ENCODE results near the gene POLK.
"Not testable (repeated sequence)": the region's sequence is repeated elsewhere in the genome, so short reads cannot be mapped to it uniquely, and the experiment has no call there.

The POLK gene

GRCh38 chr5:75550597-75550996, 38.9 kb downstream of the POLK start:
- no peak for DNase-seq

GRCh38 chr5:75551471-75551870, 39.8 kb downstream of the POLK start:
- DNase-seq: no peak

GRCh38 chr5:75552764-75553163, 41.1 kb downstream of the POLK start:
- DNase-seq: no peak

- DNase-seq: no peak
Observed at GRCh38 chr5:75553358-75553757, 41.7 kb downstream of the POLK start.

GRCh38 chr5:75558221-75558620, 46.5 kb downstream of the POLK start:
- no peak for DNase-seq

- DNase-seq: no peak
Observed at GRCh38 chr5:75558981-75559632, 47.4 kb downstream of the POLK start.

GRCh38 chr5:75560655-75561054, 49.0 kb downstream of the POLK start:
- DNase-seq: not testable (repeated sequence)

- not testable (repeated sequence) for DNase-seq
Observed at GRCh38 chr5:75565991-75566709, 54.5 kb downstream of the POLK start.

- no peak for DNase-seq
Observed at GRCh38 chr5:75566710-75567309, 55.1 kb downstream of the POLK start.

- DNase-seq: no peak
Observed at GRCh38 chr5:75567710-75568109, 56.0 kb downstream of the POLK start.

- no peak for DNase-seq
Observed at GRCh38 chr5:75568202-75568601, 56.5 kb downstream of the POLK start.

GRCh38 chr5:75571547-75571946, 59.9 kb downstream of the POLK start:
- no peak for DNase-seq

- no peak for DNase-seq
Observed at GRCh38 chr5:75574791-75575190, 63.1 kb downstream of the POLK start.

GRCh38 chr5:75578280-75578679, 66.6 kb downstream of the POLK start:
- not testable (repeated sequence) for DNase-seq

GRCh38 chr5:75584641-75585040, 73.0 kb downstream of the POLK start:
- no peak for DNase-seq

GRCh38 chr5:75588666-75589065, 77.0 kb downstream of the POLK start:
- no peak for DNase-seq

- no peak for DNase-seq
Observed at GRCh38 chr5:75600535-75600934, 88.8 kb downstream of the POLK start.

- no peak for DNase-seq
Observed at GRCh38 chr5:75601567-75601966, 89.9 kb downstream of the POLK start.

- DNase-seq: no peak
Observed at GRCh38 chr5:75601996-75602395, 90.3 kb downstream of the POLK start.

- peak; percentile 12 for DNase-seq
Observed at GRCh38 chr5:75603371-75603770, 91.7 kb downstream of the POLK start.

GRCh38 chr5:75603821-75604220, 92.1 kb downstream of the POLK start:
- DNase-seq: no peak

- DNase-seq: not testable (repeated sequence)
Observed at GRCh38 chr5:75607341-75607740, 95.7 kb downstream of the POLK start.

GRCh38 chr5:75608870-75609269, 97.2 kb downstream of the POLK start:
- DNase-seq: no peak

- DNase-seq: no peak
Observed at GRCh38 chr5:75610201-75610600, 98.5 kb downstream of the POLK start.

All from right kidney (tissue), 1 donor.